Measurements from ENCODE around the gene PNKP.

Gene PNKP

DNA sequence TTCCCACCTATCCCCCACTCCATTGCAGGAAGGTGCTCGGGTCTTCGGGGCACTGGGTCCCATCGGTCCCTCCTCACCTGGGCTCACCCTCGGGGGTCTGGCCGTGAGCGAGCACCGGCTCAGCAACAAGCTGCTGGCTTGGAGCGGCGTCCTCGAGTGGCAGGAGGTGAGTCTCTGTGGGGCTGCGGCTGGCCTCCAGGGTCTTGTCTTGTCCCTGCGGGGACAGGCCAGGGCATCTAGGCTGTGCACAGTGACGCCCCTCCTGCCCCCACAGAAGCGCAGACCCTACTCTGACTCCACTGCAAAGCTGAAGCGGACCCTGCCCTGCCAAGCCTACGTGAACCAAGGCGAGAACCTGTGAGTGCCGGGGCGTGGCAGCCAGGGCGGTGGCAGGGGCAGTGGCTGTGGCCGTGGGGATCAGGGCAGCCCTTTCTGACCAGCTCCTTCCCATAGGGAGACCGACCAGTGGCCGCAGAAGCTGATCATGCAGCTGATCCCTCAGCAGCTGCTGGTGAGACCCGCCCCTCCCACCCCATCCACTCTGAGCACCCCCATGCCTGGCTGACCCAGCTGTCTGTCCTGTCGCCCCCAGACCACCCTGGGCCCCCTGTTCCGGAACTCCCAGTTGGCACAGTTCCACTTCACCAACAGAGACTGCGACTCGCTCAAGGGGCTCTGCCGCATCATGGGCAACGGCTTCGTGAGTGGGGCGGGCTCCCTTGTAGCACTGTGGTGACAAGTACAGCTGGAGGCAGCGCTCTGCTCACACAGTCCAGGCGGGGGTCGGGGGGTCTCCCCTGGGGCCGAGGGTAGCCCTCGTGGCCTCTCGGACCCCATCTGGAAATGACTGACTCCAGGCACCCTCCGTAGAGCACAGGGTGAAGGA is 12.8 kb downstream of the PNKP start:
- no peak for DNase-seq (ENCODE audit: extremely low read depth, low read depth)
- TF ChIP-seq, protein P1, sequence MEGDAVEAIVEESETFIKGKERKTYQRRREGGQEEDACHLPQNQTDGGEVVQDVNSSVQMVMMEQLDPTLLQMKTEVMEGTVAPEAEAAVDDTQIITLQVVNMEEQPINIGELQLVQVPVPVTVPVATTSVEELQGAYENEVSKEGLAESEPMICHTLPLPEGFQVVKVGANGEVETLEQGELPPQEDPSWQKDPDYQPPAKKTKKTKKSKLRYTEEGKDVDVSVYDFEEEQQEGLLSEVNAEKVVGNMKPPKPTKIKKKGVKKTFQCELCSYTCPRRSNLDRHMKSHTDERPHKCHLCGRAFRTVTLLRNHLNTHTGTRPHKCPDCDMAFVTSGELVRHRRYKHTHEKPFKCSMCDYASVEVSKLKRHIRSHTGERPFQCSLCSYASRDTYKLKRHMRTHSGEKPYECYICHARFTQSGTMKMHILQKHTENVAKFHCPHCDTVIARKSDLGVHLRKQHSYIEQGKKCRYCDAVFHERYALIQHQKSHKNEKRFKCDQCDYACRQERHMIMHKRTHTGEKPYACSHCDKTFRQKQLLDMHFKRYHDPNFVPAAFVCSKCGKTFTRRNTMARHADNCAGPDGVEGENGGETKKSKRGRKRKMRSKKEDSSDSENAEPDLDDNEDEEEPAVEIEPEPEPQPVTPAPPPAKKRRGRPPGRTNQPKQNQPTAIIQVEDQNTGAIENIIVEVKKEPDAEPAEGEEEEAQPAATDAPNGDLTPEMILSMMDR (IDR thresholded peaks at IDR 0.05; ENCODE audit: low read depth, low read length, missing control alignments): no peak
- no peak overlapping the region for H3K4me3 ChIP-seq (replicated peaks; ENCODE audit: low read depth, low read length)

DNA sequence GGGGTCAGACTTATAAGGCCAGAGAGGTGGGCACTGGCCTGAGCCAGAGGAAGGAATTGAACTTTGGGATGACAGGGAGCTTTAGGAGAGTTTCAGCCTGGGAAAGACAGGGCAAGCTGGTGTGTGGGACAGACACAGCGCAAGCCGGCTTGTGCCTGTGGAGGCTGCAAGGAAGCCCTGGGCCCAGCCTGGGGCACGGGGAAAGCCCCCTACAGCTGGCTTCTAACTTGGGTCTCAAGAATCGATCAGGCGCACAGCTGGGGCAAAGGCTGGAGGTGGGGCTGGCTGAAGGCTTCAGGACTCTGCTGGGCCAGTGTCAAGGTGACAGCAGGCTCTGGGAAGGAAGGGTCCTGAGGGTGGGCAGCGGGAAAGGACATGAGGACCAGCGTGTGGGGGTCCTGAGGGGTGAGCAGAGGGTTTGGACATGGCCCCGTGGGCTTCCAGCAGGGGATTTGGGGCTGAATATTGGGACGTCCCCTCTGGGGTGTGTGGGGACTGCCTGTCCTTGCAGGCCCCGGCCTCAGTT is 13.5 kb downstream of the PNKP start:
- no peak for DNase-seq (ENCODE audit: extremely low read depth, low read depth)
- TF ChIP-seq, protein P1 (IDR thresholded peaks at IDR 0.05; ENCODE audit: low read depth, low read length, missing control alignments): no peak
- H3K4me3 ChIP-seq (replicated peaks; ENCODE audit: low read depth, low read length): no peak overlapping the region

DNA sequence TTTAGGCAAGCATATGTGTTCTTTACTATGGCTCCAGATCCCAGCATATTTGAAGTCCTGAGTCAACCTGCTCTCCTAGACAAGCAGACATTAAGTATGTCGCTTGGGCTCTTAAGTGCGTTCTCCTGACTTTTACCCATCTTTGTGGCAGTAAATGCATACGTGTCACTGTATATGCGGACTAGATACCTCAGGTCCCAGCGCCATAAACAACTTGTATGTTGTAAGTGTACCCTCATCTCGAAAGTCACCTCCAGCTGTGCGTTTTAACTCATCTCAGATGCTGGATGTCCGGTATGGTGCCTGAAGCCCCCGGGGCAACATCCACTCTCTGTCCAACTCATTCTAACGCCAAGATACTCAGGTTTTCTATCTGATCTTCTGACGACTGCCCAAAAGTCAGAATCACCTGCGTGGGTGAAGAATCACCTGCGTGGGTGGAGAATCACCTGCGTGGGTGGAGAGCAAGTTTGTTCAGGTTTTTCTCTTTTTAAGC is 14.7 kb downstream of the PNKP start:
- peak overlapping the region; percentile 70 for H3K4me3 ChIP-seq (replicated peaks; ENCODE audit: low read depth, low read length)
- no peak for DNase-seq (ENCODE audit: extremely low read depth, low read depth)
- TF ChIP-seq, protein P1 (IDR thresholded peaks at IDR 0.05; ENCODE audit: low read depth, low read length, missing control alignments): no peak

DNA sequence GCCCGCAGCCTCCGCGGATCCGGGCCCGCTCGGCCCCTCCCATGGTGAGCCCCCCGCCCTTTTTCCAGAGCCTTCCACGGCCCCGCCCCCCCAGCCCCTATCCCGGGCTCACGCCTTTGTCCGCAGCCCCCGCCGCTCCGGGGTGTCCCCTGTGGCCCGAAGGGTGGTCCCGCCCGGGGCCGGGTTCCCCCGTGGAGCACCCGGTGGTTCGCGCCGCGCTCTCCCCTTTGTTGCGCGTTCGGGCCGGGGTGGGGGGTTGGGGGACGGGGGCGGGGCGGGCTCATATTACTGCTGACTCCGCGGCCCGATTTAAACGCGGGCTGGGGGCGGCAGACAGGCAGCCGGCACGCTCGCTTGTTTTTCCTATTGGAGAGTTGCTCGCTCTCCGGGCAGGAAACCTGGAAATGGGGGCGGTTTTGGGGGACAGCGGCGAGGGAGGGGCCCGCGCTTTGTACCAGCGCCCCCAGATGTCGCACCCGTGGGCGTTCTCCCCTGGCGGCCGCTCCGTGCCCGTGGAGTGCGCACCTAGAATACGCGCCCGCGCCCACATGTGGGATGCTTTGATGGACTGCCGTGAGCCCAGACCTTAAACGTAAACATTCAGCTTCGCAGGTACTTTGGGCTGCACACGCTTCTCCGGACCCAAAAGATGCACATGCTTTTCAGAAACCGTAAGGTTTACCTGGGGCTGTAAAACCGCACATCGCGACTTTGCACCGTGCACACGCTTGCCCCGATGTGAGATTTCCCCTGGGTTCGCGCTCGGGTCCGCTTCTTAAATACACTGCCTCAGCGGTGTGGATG is 15.7 kb downstream of the PNKP start:
- H3K4me3 ChIP-seq (replicated peaks; ENCODE audit: low read depth, low read length): peak overlapping the region; percentile 70
- no peak for DNase-seq (ENCODE audit: extremely low read depth, low read depth)
- TF ChIP-seq, protein P1 (IDR thresholded peaks at IDR 0.05; ENCODE audit: low read depth, low read length, missing control alignments): no peak

DNA sequence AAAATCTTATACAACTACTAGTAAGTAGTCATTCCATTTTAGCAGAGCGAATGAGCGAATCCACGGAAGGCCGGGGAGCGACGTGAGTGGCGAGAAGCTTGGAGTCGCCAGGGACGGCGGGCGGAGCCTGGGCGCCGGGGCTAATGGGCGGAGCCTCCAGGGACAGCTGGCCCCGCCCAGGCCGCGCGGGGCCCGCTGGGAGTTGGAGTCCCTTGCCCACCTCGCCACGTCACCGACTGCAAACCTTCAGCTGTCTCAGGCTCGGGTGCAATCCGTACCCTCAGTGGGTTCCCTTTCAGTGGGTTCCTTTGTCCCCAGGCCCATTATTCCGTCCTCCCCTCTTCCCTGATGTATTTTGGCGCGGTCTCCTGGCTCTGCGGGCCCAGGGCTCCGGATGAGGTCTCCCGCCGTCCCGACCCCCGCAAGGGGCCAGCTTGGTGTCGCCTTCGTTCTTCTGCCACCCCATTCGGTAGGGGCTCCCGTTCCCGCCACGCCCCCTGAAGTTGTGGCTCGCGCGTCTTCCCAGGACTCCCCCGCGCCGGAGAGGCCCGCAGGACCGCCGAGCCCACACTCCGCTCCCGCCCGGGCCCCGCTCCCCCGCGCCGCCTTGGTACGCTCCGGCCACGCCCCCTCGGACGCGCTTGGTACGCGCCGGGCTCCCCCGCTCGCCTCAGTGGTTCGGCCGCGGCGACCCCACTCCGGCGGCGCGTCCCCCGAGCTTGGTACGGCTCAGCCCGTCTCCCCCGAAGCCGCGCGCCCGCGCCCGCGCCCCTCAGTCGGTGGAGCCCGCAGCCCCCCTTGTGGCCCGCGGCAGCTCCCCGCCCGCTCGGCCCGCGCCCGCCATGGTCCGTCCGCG is 16.7 kb downstream of the PNKP start, which contains the start of gene PTOV1:
PTOV1 (plus strand) TSS at position 673 of the 856 bp plus-strand sequence.
- TF ChIP-seq, protein P1 (IDR thresholded peaks at IDR 0.05; ENCODE audit: low read depth, low read length, missing control alignments): no peak
- H3K4me3 ChIP-seq (replicated peaks; ENCODE audit: low read depth, low read length): peak within 1 kb of the TSS; percentile 70
- peak; percentile 67 for DNase-seq (ENCODE audit: extremely low read depth, low read depth)

DNA sequence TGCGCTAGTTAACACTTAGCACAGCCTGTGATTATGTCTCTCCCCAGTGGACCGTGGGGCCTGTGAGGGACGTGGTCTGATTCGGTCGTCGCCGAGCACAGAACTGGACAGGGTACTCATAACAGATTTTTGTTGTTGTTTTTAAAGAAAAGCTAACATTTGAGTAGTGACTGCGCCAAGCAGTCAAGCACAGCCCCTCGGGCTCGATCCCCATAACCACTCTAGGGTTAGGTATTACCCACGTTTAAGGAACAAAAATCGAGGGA is 17.2 kb downstream of the PNKP start:
- no peak for DNase-seq (ENCODE audit: extremely low read depth, low read depth)
- TF ChIP-seq, protein P1 (IDR thresholded peaks at IDR 0.05; ENCODE audit: low read depth, low read length, missing control alignments): no peak
- peak overlapping the region; percentile 70 for H3K4me3 ChIP-seq (replicated peaks; ENCODE audit: low read depth, low read length)
